ENCODE results near the gene C1orf146.
"Not testable (repeated sequence)": the region's sequence is repeated elsewhere in the genome, so short reads cannot be mapped to it uniquely, and the experiment has no call there.

C1orf146 gene

GRCh38 chr1:92276082-92276481, 58.4 kb downstream of the C1orf146 start:
- DNase-seq, result no peak

GRCh38 chr1:92277105-92277723, 59.5 kb downstream of the C1orf146 start:
- DNase-seq, result no peak

GRCh38 chr1:92279781-92280180, 62.1 kb downstream of the C1orf146 start:
- DNase-seq, result not testable (repeated sequence)

DNA sequence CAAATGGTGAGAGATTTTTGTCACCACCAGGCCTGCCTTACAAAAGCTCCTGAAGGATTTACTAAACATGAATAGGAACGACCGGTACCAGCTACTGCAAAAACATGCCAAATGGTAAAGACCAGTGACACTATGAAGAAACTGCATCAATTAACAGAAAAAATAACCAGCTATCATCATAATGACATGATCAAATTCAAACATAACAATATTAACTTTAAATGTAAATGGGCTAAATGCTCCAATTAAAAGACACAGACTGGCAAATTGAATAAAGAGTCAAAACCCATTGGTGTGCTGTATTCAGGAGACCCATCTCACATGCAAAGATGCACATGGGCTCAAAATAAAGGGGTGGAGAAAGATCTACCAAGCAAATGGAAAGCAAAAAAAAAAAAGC, 63.7 kb downstream of the C1orf146 start:
- not testable (repeated sequence) for DNase-seq

- DNase-seq, result peak; percentile 25
Measured at GRCh38 chr1:92291372-92291999, 73.8 kb downstream of the C1orf146 start.
